GM20431 (cell line): ENCODE measurements around the gene MMP14.

Experiments
- in situ Hi-C: fragments of 300-500 bp; cut with MseI, MboI; formaldehyde crosslinking; loops from one replicate; pipeline ENCODE4 v1.15.0; 2020; ENCODE audit warnings: low sequenced_read_pairs; ENCODE audit not compliant: unreplicated experiment

Gene MMP14

DNA sequence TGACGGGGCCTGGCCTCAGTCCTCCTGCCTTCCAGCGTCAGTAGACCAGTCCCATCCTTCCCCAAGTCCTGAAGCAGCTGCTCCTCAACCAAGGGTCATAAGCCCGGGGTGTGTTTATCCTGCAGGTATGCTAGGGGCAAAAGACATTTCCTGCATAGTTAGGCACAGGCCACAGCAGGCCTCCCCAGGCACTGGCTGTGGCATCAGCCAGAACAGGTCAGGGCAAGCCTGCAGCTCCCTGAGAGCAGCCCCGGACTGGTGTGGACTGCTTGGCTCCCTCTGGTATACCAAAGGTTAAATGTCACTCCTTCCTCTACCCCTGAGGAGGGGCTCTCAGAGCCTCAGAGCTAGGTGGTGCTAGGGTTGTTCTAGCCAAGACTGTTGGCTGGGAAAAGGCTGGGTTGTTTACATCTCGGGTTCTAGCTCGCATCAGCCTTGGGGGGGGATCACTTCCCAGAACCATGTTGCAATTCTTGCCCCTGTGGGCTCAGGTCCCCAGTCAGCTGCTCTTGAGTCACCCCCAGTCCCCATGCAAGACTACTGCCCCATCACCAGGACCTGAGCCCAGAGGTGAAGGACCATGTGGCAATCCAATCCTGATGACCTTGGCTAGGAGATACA is 2.9 kb downstream of the MMP14 start:
- in situ Hi-C loops = loop anchor here (25.0 kb wide), 1 partner anchor 452 kb away; no protein-coding TSS in a partner anchor

DNA sequence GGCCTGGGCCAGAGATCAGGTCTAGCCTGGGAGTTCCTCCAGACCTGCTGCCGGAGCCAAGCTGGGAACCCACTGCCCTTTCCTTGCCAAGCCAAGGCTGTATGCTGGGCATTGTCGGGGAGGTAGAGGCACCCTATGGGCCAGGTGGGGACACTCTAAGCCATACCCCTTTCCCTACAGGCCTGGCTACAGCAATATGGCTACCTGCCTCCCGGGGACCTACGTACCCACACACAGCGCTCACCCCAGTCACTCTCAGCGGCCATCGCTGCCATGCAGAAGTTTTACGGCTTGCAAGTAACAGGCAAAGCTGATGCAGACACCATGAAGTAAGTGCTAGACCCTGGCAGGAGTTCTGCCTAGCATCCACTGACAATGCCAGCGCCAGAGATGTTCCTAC is 4.9 kb downstream of the MMP14 start:
- in situ Hi-C loops = loop anchor here (25.0 kb wide), 1 partner anchor 454 kb away; no protein-coding TSS in a partner anchor

DNA sequence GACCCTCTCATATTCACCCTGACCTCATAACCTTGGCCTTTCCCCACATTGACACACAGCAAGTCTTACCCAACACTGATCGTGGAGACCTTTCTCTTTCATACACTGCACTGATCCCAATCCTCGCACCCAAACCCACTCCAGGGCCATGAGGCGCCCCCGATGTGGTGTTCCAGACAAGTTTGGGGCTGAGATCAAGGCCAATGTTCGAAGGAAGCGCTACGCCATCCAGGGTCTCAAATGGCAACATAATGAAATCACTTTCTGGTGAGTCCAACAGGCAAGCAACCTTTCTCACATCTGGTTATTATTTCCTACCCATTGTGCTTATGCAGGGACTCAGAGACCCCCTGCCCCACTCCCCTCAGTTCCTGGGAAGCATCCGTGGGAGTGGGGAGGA is 5.4 kb downstream of the MMP14 start:
- in situ Hi-C loops = loop anchor here (25.0 kb wide), 1 partner anchor 454 kb away; no protein-coding TSS in a partner anchor

DNA sequence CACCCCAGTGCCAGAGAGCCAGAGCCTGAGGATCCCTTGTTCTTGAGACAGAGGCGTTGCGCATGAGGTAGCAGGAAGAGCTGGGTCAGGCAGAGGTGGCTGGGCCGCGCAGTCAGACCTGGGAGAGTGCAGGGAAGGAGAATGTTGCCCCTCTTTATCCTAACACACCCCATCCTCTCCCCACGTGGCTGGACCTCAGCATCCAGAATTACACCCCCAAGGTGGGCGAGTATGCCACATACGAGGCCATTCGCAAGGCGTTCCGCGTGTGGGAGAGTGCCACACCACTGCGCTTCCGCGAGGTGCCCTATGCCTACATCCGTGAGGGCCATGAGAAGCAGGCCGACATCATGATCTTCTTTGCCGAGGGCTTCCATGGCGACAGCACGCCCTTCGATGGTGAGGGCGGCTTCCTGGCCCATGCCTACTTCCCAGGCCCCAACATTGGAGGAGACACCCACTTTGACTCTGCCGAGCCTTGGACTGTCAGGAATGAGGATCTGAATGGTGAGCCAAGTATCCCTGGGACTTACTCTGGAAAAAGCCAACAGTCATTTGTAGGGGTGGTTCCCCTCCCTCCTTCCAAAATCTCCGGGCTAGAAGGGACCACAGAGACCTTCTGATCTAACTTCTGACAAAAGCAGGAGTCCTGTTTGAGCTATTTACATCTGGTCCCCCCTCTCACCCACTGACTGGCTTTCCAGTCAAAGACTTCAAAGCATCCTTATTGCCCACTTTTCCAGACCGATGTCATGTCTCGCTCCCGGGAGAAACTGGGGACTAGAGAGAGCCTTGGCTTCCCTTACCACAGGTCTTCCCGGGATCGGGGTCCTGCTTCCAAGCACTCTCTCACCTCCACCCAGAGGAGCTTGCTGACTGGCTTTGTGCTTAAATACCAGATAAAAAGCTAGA is 6.1 kb downstream of the MMP14 start:
- in situ Hi-C loops = loop anchor here (25.0 kb wide), 1 partner anchor 455 kb away; no protein-coding TSS in a partner anchor

DNA sequence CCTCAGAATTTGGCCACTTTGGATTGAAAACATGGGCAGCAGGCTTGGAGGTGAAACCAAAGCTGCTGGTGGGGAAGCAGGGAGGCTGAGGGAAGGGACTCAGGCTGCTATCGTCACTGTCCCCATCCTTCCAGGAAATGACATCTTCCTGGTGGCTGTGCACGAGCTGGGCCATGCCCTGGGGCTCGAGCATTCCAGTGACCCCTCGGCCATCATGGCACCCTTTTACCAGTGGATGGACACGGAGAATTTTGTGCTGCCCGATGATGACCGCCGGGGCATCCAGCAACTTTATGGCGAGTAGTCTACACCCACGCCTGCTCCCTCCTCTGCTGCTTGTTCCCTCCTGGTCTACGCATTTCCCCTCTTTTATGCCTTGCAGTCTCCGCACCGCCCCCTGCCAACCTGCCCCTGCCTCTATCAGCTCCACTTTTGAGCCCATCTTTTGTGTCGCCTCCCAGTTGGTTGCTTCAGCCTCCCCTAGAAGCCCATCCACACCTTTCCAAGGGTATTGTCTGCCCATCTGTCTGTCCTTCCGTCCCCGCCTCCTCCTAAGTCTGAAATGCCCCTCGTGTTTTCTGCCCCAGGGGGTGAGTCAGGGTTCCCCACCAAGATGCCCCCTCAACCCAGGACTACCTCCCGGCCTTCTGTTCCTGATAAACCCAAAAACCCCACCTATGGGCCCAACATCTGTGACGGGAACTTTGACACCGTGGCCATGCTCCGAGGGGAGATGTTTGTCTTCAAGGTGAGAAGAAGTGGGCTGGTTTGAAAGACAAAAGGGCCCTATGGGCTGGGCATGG is 6.9 kb downstream of the MMP14 start:
- in situ Hi-C loops = loop anchor here (25.0 kb wide), 1 partner anchor 456 kb away; no protein-coding TSS in a partner anchor

DNA sequence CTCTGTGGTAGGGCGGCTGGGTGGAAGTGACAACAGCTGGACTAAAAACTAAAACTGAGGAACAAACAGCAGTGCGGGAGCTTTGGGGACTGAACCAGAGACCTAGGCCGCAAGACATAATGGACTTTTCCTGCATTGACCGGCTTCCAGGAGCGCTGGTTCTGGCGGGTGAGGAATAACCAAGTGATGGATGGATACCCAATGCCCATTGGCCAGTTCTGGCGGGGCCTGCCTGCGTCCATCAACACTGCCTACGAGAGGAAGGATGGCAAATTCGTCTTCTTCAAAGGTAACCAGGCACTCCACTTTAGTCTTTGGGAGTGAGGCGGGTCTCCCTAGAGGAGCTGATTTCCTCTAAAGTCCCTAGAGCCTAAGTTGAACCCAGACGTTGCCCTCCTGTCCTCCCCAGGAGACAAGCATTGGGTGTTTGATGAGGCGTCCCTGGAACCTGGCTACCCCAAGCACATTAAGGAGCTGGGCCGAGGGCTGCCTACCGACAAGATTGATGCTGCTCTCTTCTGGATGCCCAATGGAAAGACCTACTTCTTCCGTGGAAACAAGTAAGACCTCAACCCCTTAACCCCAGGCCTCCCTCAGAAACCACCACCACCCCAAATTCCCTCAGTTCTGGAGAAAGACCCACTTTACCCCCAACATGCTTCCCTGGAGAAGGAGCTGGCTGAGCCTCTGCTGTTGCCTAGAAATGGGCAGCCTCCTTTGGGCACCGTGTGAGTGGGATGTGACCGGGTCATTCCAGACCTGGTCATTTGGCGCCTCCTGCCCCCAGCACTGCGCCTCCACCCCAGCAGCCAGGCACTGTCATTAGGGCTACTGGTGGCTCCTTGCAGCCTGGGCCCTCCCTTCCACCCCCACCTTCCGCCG is 8.1 kb downstream of the MMP14 start:
- in situ Hi-C loops = loop anchor here (25.0 kb wide), 1 partner anchor 457 kb away; no protein-coding TSS in a partner anchor

DNA sequence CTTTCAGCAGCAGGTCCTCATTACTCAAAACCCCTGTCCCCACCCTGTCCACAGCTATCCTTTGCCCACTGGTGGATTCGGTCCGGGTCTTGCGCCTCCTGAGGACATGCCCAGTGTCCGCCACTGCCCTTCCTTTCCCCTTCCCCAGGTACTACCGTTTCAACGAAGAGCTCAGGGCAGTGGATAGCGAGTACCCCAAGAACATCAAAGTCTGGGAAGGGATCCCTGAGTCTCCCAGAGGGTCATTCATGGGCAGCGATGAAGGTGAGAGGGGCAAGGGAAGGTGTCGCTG is 8.7 kb downstream of the MMP14 start:
- in situ Hi-C loops = loop anchor here (25.0 kb wide), 1 partner anchor 458 kb away; no protein-coding TSS in a partner anchor

DNA sequence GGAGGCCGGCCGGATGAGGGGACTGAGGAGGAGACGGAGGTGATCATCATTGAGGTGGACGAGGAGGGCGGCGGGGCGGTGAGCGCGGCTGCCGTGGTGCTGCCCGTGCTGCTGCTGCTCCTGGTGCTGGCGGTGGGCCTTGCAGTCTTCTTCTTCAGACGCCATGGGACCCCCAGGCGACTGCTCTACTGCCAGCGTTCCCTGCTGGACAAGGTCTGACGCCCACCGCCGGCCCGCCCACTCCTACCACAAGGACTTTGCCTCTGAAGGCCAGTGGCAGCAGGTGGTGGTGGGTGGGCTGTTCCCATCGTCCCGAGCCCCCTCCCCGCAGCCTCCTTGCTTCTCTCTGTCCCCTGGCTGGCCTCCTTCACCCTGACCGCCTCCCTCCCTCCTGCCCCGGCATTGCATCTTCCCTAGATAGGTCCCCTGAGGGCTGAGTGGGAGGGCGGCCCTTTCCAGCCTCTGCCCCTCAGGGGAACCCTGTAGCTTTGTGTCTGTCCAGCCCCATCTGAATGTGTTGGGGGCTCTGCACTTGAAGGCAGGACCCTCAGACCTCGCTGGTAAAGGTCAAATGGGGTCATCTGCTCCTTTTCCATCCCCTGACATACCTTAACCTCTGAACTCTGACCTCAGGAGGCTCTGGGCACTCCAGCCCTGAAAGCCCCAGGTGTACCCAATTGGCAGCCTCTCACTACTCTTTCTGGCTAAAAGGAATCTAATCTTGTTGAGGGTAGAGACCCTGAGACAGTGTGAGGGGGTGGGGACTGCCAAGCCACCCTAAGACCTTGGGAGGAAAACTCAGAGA is 9.6 kb downstream of the MMP14 start:
- in situ Hi-C loops = loop anchor here (25.0 kb wide), 1 partner anchor 459 kb away; no protein-coding TSS in a partner anchor

DNA sequence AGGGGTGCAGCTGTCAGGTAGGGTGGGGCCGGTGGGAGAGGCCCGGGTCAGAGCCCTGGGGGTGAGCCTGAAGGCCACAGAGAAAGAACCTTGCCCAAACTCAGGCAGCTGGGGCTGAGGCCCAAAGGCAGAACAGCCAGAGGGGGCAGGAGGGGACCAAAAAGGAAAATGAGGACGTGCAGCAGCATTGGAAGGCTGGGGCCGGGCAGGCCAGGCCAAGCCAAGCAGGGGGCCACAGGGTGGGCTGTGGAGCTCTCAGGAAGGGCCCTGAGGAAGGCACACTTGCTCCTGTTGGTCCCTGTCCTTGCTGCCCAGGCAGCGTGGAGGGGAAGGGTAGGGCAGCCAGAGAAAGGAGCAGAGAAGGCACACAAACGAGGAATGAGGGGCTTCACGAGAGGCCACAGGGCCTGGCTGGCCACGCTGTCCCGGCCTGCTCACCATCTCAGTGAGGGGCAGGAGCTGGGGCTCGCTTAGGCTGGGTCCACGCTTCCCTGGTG is 10.5 kb downstream of the MMP14 start:
- in situ Hi-C loops = loop anchor here (25.0 kb wide), 1 partner anchor 460 kb away; no protein-coding TSS in a partner anchor

DNA sequence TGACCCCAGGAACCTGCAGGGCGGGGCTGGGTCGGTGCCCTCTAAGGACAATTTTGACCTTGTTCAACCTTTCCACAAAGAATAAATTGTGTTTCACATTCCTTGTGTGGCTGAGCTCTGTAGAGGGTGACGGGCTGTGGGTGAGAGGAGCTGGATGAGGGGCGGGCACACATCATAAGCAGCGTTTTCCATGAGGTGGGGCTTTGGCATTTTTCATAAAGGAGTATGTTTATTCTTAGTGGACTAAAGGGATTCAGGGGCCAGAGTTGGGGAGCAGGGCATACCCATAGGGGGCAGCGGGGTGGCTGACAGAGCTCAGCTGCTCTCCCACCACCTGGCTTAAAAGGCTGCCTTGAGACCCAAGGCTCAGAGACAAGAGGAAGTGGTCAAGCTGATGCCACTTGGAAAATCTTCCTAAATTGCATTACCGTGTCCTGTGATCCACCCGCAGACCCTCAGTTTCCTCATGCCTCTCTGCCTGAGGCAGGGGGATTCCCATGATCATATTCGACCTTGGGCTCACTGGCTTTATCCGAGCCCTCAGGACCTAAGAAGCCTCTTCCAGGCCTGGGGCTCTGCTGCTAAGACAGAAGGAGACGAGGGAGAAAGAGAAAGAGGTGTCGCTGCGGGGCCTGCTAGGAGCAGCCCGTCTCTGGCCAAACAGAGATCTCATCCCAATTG is 11.4 kb downstream of the MMP14 start:
- in situ Hi-C loops = loop anchor here (25.0 kb wide), 1 partner anchor 460 kb away; no protein-coding TSS in a partner anchor

DNA sequence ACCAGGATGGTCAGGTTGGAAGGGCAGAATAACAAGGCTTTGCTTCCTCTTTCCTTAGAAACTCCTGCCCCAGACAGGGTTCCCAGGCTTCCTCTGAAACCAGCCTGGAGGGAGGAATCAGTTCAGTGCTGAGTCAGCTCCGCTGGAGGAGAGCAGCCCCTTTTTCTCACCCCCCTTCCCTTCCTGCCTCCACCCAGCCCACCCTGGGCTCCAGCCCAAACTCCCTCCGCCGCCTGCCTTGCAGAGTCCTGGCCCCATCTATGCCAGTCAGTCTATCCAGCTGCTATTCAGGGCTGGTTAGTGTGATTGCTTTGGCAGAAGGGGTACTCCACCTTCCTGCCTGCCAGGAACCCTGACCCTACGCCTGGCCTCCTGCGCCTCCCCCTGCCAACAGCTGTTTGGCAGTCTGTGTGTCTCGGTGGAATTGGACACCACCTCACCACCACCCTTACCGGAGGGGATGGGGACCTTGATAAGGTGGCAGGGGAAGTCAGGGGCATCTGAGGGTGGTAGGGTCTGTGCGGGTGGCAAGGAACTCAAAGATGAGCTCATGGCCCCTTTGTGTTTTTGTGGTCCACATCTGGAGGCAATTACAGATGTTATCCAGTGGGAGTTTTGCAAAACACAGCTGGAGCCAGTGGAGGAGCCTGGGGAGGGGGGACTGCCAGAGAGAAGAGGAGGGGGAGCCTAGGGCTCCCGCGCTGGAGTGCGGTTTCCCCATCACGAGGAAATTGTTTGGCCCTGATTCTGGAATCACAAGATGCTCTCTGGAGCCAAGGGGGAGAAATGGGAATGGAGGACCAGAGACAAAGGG is 12.2 kb downstream of the MMP14 start:
- in situ Hi-C loops = loop anchor here (25.0 kb wide), 1 partner anchor 461 kb away; no protein-coding TSS in a partner anchor

DNA sequence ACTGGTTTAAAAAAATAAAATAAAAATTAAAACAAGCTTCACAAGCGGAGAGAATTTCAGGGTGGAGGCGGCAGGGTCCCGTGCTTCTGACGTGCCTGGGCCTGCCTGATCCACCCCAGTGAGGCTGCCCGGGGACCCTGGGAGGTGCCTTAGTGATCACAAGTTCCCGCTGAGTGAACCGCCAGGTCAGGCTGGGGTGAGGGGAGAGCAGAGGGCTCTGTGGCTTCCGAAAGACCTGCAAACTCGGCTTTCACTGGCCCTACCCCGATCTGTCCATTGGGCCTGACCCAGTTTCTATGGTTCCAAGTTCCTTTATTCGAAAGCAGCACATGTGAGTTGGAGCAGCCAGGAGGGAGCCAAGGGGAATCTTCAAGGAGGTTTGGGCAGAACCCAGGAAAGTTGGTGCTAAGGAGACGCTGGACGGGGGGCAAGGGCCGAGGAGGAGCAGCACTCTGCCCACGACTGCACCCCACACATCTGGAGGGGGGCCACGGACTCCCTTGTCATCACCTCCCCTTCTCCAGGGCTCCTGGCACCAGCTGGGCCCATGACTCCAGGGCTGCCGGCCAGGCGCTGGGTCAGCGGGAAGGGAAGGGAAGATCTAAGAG is 12.9 kb downstream of the MMP14 start:
- in situ Hi-C loops = loop anchor here (25.0 kb wide), 1 partner anchor 462 kb away; no protein-coding TSS in a partner anchor

DNA sequence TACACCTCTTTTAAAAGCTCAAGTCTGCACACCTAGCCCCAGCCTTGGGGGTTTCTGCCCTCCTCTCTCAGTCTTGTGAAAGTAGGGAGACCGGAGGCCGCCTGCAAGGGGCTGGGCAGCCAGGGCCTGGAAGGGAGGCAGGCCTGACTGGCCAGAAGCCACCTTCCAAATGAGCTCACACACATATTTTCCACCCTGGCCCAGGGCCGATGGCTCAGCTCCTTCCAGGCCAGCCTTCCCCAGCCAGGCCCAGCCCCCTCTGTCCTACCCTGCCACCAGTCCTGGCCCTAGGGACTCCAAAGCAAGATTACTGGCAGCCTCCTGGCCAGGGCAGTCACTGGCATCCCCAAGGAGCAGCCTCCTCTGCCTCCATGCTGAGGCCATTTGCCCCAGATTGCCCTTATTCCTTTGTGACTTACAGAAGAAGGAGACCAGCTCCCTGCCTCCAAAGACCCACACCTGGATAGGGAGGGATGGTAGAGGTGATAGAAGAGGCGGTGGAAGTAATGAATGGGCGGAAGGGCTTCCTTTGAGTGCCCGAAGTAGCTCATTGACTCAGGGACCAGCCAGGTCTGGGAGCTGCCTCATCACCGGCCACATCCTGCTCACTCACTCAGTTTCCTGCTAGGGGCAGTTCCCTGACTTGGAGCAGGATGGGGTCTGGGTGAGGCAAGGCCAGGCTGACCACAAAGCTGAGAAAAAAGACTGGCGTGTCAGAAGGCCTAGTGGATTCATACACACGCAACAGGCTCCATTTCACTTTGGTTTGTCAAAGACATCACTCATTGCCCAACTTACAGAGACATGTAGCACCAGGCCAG is 14.8 kb downstream of the MMP14 start:
- in situ Hi-C loops = loop anchor here (25.0 kb wide), 2 partner anchors 189 to 264 kb away; partner anchors contain the start of genes ABHD4 and DAD1

DNA sequence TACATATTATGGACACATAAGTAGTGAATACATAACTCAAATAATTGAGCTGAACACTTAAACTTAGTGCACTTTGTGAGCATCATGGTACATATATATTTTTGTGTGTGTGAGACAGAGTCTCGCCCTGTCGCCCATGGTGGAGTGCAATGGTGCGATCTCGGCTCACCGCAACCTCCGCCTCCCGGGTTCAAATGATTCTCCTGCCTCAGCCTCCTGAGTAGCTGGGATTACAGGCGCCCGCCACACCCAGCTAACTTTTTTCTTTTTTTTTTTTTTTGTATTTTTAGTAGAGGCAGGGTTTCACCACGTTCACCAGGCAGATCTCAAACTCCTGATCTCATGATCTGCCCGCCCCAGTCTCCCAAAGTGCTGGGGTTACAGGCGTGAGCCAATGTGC is 15.8 kb downstream of the MMP14 start:
- in situ Hi-C loops = loop anchor here (25.0 kb wide), 2 partner anchors 190 to 265 kb away; partner anchors contain the start of genes ABHD4 and DAD1

DNA sequence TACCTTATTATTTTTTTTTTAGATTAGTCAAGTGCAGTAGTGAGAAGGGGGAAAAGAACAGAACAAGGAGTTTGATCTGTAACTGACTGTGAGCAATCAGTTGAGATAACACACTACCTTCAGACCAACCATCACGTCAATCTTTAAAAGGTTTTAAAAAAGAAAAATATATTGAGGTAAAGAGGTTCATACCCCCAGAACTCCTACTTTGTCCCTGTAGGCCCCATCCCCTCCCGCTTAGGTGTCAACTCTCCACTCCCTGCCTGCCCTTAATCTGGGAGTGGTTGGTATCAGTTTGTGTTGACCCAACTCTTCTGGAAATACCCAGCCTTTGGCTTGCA is 16.2 kb downstream of the MMP14 start:
- in situ Hi-C loops = loop anchor here (25.0 kb wide), 2 partner anchors 190 to 265 kb away; partner anchors contain the start of genes ABHD4 and DAD1
